GM23248 (cell line): ENCODE data around the gene CBL.

Experiments used
- EZH2 ChIP-seq: fragments of 200-600 bp; sonication (generic); IDR thresholded peaks from 2 replicates; pipeline ENCODE4 v1.6.1; 2018; ENCODE audit warnings: antibody characterized with exemption, mild to moderate bottlenecking; ENCODE audit not compliant: insufficient read depth, poor library complexity, severe bottlenecking
- EZH2phosphoT487 ChIP-seq: fragments of 200-600 bp; sonication (generic); IDR thresholded peaks from 2 replicates; pipeline ENCODE4 v1.6.1; 2018; ENCODE audit warnings: antibody characterized with exemption, moderate library complexity, mild to moderate bottlenecking, low read depth; ENCODE audit not compliant: insufficient read depth

DNA sequence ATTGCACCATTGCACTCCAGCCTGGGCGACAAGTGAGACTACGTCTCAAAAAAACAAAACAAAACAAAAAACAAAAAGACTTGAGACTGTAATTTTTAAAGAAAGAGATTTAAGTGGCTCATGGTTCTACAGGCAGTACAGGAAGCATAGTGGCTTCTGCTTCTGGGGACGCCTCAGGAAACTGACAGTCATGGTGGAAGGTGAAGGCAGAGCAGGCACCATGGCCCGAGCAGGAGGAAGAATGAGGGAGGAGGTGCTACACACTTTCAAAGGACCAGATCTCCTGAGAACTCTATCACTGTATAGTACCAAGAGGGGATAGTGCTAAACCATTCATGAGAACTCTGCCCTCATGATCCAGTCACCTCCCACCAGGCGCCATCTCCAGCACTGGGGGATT lies 52.0 kb downstream of the CBL start:
- TF ChIP-seq EZH2 (no peak), EZH2phosphoT487 (no peak)
